DMS53 treated with DMSO at 0.1 percent for 48 hours (cell line): ENCODE data around the gene LCMT1.

Source experiments
- DNase-seq: peaks from one replicate; lab custom pipeline; 2025; ENCODE audit not compliant: unreplicated experiment; lab: John Stamatoyannopoulos, UW

The LCMT1 gene

GRCh38 chr16:25192096-25192495 is 80.6 kb downstream of the LCMT1 start:
- no peak for DNase-seq

- no peak for DNase-seq
Measured at GRCh38 chr16:25194273-25194878, 82.8 kb downstream of the LCMT1 start.

DNA sequence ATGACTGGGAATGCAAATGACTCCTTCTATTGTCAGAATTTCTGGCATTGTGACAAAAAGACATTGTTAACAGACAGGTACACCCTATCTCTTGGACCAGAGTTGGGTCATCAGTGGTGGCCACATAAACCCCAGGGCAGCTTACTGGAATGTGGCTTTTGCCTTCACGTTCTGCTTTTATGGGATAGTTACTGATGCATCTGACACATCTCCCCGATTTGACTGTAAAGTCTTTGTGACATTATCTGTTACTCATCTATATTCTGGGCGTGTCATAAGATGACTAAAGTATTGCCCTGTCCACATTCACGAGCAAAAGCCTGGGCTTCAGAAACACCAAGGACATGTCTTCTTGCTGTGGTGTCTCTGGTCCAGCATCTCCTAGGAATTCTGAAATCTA is 86.5 kb downstream of the LCMT1 start:
- no peak for DNase-seq

DNA sequence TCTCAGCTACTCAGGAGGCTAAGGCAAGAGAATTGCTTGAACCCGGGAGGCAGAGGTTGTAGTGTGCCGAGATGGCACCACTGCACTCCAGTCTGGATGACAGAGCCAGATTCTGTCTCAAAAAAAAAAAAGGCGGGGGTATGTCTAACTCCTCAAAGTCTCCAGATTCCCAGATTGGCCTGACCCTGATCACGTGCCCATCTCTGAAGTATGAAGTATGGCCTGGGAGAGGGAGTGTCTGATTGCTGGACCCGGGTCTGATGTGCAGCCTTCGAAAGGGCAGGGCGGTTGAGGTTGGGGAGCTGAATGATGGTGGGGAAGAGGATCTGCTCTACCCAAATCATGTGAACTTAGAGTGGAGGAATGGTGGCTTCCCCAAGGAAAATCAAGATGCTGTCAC is 87.9 kb downstream of the LCMT1 start:
- no peak for DNase-seq

GRCh38 chr16:25210758-25211157 is 99.2 kb downstream of the LCMT1 start:
- DNase-seq: no peak

DNA sequence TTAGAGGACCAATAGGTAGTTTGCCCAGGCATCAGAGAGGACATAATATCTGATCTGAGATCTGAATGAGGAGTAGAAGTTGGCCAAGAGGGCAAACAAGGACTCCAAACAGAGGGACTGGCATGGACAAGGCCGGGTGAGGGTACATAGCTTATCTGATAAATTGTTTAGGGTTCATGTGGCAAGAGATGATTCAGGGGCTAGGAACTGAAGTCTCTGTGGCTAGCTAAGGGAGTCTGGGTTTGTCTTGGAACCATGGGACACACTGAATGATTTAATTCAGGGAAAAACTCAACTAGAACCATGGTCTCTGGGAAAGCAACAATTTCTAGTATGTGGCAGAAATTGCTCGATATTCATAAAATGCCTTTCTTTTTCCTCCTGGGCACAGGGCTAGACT is 101.1 kb downstream of the LCMT1 start:
- DNase-seq: no peak

- DNase-seq: no peak
Measured at GRCh38 chr16:25213709-25214397, 102.3 kb downstream of the LCMT1 start.

- DNase-seq: no peak
Measured at GRCh38 chr16:25217112-25217511, 105.6 kb downstream of the LCMT1 start.

DNA sequence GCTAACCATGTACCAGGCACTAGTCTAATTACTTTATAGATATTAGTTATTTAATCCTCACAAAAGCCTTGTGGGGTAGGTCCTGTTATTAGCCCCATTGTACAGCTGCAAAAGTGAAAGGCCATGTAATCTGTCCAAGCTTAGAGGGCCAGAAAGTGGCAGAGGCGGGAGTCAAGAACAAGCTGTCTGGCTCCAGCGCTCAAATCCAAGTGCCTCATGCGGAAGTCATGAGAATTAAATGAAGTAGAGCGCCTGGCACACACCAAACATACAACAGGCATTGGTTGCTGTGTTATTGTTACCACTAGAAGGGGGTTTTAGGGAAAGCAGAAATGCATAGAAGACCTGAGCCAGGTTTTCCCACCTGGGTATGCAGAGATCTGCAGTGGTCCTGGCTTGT is 106.4 kb downstream of the LCMT1 start:
- no peak for DNase-seq

DNA sequence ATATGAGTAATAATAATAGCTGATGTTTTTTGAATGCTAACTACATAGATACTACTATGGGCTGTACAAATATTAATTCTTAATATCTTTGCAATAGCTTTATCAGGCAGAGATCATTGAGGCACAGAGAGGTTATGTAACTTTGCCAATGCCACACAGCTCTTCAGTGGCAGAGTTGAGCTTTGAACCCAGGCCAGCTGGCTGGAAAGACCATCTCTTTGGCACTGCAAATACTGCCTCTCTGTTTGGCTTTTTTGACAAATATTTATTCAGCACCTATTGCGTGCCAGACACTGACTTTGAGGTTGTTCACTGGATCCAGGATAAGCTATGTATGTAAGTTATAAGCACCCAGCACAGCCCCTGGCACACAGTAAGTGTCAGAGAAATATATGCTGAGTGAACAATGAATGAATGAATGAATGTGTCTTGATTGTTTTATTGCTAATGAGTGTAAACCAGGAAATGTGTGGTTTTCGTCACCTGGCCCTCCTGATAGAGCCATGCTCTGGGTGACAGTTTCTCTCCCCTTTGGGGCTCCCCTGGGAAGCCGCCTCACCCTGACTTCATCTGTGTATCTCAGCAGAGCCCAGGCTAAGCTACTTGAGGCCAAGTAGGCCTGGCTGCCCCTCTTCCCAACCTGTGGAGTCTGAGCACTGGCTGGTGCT is 107.7 kb downstream of the LCMT1 start:
- DNase-seq: no peak

DNA sequence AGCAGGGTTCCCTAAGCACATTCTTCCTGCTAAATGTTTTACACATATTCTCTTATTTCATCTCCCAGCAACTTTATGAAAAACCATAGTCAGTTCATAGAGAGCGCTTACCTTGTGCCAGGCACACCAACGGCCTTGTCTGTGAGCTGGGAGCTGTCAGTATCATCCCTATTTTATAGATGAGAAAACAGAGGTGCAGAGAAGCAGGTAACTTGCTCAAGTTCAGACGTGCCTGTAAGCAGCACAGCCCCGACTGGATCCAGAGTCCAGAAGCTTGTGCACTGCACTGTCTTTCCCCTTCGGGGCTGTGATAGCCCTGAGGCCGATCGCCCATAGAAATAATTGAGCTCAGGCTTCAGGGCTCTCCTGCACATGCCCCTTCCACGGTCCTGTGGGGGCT is 111.4 kb downstream of the LCMT1 start:
- no peak for DNase-seq

- no peak for DNase-seq
Measured at GRCh38 chr16:25223964-25224363, 112.4 kb downstream of the LCMT1 start.

DNA sequence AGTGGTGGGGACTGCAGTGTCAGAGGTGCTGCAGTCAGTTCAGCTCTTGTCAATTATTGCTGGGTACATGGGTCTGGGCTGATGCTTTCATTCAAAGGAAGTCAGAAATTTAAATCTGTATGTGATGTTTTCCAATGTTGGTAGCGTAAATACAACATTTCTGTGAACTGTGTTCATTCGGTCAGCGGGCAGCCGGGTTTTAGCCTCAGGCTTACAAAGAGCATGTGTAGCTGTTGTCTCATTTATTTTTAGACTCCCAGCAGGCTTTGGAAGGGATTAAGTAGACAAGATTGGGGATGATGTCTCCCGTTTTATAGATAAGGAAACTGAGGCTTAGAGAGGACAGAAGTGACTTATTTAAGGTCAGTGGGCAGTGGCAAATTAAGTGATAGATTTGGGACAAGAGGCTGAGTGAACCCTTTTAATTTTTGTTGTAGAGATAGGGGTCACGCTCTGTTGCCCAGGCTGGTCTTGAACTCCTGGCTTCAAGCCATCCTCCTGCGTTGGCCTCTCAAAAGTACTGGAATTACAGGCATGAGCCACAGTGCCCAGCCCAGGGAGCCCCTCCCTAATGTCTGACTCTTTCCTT is 113.3 kb downstream of the LCMT1 start:
- DNase-seq: no peak
